IPS-18a (cell line): ENCODE measurements around the gene RBM28.
A peak's percentile ranks its signal among the peaks of the same experiment; 100 is the strongest.

ENCODE experiments used
- H3K27ac ChIP-seq: one replicate; pipeline ENCODE4 v1.5.1; 2013; ENCODE audit warnings: low read length
- H3K27me3 ChIP-seq: one replicate; pipeline ENCODE4 v1.6.1; 2013; ENCODE audit warnings: mild to moderate bottlenecking, low read length; ENCODE audit not compliant: control insufficient read depth, insufficient read depth
- H3K36me3 ChIP-seq: one replicate; pipeline ENCODE4 v1.6.1; 2013; ENCODE audit warnings: low read depth, low read length; ENCODE audit not compliant: control insufficient read depth
- H3K4me1 ChIP-seq: one replicate; pipeline ENCODE4 v1.6.1; 2013; ENCODE audit warnings: low read depth, low read length; ENCODE audit not compliant: control insufficient read depth
- H3K4me3 ChIP-seq: one replicate; pipeline ENCODE4 v1.5.1; 2013; ENCODE audit warnings: low read length
- H3K9ac ChIP-seq: one replicate; pipeline ENCODE4 v1.6.1; 2013; ENCODE audit warnings: mild to moderate bottlenecking, low read length, moderate library complexity
- H3K9me3 ChIP-seq: one replicate; pipeline ENCODE4 v1.6.1; 2013; ENCODE audit warnings: low read depth, low read length; ENCODE audit not compliant: control insufficient read depth

The RBM28 gene

GRCh38 chr7:128343554-128344430 lies at the start of gene RBM28:
RBM28 (minus strand) TSS chr7:128343908; CDS start chr7:128343793, 115 bp downstream.
- H3K4me1 ChIP-seq = no peaks in the 10 kb centered on the region
- H3K9me3 ChIP-seq = no peaks in the 10 kb centered on the region
- peak within 1 kb of the TSS; percentile 95 for H3K4me3 ChIP-seq
- peak within 1 kb of the TSS; percentile 93 for H3K9ac ChIP-seq
- H3K27ac ChIP-seq = peak within 1 kb of the TSS; percentile 93
- H3K27me3 ChIP-seq = no peaks in the 10 kb centered on the region
- H3K36me3 ChIP-seq = peaks cover 7% of the 10 kb centered on the region

DNA sequence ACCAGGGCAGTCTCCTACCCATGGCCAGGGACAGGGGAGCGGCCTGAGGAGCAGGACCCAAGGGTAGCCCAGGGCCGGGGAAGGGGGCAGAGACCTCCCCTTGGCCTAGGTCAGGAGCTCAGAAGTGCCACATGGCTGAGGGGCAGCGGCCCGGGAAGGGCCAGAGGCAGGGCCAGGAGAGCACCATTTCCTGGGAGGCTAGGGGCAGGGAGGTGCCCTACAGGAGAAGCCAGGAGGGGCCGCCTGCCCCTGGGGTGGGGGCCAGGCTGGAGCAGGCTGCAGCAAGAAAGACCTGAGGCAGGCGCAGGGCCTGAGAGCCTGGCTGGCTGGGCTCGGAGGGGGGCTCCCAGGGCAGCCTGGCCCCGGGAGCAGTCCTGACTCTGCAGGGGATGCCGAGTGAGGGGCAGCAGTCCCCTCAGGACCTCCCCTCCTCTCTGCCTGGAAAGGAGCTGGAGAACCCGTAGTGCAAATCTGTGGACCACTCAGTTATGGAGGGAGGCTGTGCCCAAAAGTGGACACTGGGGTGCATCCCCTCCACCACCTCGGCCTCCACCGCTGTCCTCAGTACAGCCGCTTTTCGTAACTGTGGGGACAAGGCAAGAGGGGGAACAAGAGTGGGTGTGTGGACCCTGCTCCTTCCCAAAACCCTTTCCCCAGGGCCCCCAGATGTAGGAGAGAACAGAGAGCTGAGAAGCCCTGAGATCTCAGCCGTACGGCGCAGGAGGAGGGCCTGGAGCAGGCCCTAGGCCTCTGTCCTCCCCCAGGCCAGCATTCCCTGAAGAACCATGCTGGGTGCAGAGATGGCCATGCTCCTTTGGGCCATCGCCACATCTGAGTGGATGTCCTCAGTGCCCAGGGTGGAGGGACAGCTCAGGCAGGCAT lies 49.0 kb upstream of the RBM28 start:
- Histone ChIP-seq H3K9ac (no peak overlapping the region), H3K27ac (no peak overlapping the region), H3K27me3 (peaks cover 7% of the 10 kb centered on the region), H3K4me1 (peaks cover 7% of the 10 kb centered on the region), H3K36me3 (no peaks in the 10 kb centered on the region), H3K9me3 (no peaks in the 10 kb centered on the region), H3K4me3 (no peak overlapping the region)

DNA sequence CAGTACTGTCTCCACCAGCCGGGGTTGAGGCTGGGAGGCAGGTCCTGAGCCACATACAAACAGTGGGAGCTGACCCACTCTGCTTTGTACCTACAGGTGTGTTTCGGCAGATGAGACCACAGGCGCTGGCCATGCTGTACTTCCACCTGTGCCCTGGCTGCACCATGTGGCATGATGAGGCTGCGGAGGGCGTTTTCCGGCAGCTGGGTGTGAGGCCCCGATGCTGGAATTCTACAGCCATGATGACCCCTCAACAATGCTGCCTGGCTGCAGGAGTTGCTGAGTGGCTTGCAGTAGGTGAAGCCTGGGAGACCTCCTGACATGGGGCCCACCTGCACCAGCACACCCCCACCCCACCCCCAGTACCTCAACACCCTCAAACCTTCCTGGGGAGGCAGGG lies 48.1 kb upstream of the RBM28 start:
- Histone ChIP-seq H3K4me1 (peaks cover 10% of the 10 kb centered on the region), H3K27me3 (peaks cover 7% of the 10 kb centered on the region), H3K9me3 (no peaks in the 10 kb centered on the region), H3K36me3 (no peaks in the 10 kb centered on the region), H3K27ac (no peak overlapping the region), H3K4me3 (no peak overlapping the region), H3K9ac (no peak overlapping the region)

GRCh38 chr7:128390871-128391565 lies 47.3 kb upstream of the RBM28 start:
- H3K4me1 ChIP-seq = peaks cover 10% of the 10 kb centered on the region
- no peaks in the 10 kb centered on the region for H3K36me3 ChIP-seq
- H3K4me3 ChIP-seq = no peak overlapping the region
- H3K9me3 ChIP-seq = no peaks in the 10 kb centered on the region
- no peak overlapping the region for H3K27ac ChIP-seq
- H3K9ac ChIP-seq = no peak overlapping the region
- H3K27me3 ChIP-seq = peaks cover 7% of the 10 kb centered on the region

- Histone ChIP-seq H3K4me3 (no peak overlapping the region), H3K9me3 (no peaks in the 10 kb centered on the region), H3K36me3 (no peaks in the 10 kb centered on the region), H3K27ac (no peak overlapping the region), H3K4me1 (peaks cover 10% of the 10 kb centered on the region), H3K9ac (no peak overlapping the region), H3K27me3 (peaks cover 7% of the 10 kb centered on the region)
Observed at GRCh38 chr7:128389618-128390329, 46.1 kb upstream of the RBM28 start.

DNA sequence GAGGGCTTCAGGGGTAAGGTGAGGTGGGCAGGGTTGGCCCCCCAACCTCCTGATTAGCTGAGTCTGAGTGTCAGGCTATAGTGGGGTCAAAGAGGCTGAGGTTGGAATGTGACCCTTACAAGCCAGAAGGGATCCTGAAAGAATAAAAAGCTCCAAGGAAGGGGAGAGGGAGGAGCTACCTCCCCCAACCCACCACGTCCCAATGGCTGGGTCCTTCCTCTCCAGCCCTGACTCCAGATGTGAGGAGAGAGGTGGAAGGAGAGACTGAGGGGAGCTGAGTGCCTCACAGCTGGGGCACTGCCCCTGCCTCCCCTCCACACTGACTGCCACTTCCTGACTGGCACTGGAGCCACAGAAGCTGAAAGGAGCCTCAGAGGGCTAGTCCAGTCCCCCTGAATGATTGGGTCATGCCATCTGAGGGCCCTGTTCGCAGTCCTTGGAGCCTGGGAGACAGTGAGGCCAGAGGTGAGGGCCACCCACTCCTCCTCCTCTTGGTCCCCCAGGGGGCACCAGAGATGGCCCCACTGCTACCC lies 45.4 kb upstream of the RBM28 start:
- Histone ChIP-seq H3K36me3 (no peaks in the 10 kb centered on the region), H3K9ac (no peak overlapping the region), H3K9me3 (no peaks in the 10 kb centered on the region), H3K27me3 (peaks cover 7% of the 10 kb centered on the region), H3K4me3 (no peak overlapping the region), H3K4me1 (peaks cover 10% of the 10 kb centered on the region), H3K27ac (no peak overlapping the region)

DNA sequence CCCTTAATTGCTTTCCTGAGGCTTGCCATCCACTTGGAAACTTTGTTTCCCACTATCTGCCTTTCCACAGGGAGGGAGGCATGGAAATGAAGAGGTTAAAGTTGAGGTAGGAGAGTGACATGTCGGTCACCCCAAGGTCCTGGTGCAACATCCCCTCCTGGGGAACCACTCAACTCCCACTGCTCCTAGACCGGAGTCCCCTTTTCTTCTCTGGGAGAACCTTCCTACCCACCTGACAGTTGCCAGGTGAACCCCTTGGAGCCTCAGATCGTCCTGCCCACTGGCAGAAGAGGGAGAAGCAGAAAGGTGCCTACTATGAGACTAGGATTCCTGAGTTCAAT lies 44.4 kb upstream of the RBM28 start:
- no peaks in the 10 kb centered on the region for H3K36me3 ChIP-seq
- no peak overlapping the region for H3K4me3 ChIP-seq
- H3K4me1 ChIP-seq = peaks cover 10% of the 10 kb centered on the region
- no peak overlapping the region for H3K27ac ChIP-seq
- H3K9me3 ChIP-seq = no peaks in the 10 kb centered on the region
- no peak overlapping the region for H3K9ac ChIP-seq
- peaks cover 7% of the 10 kb centered on the region for H3K27me3 ChIP-seq

DNA sequence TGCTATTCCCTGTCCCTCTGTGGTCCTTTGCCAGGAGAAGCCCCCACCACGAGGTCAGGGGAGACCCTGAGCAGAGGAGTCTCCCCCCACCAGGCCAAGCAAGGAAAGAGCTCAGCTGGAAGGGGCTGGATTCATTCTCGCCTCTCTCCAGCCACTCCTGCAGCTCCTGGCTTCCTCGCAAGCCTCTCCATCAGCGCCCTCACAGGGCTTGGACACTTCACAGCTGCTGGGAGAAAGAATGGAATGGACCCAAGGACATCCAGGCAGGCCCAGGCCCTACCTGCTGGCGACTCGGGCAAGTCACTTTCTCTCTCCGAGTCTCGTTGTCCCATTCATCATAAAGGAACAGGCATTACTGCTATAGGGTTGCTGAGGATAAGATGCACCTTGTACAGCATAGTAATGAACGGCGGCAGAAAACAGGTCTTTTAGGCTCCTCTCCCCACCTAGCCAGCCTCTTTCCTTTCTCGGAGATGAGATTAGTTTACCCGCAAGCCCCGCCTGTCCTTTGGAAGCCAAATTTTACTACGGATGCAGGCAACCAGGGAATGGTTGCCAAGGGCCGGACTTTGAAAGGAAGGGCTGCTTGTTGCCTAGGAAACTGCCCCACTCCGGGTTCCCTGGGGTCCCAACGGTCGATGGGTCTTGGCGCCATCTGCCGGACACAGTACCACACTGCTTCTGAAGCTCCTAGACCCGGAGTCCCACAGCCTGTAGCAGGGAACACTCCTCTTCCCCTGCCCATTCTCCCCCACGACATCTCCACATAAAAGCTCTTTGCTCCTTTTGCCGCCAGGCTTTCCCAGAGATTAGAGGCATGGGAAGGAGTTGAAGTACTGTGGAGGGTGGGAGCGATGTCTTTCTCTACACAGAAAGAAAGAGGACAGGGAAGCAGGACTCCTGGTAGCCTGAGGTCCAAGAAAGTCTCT lies 43.8 kb upstream of the RBM28 start:
- Histone ChIP-seq H3K27ac (no peak overlapping the region), H3K9me3 (no peaks in the 10 kb centered on the region), H3K36me3 (no peaks in the 10 kb centered on the region), H3K4me3 (no peak overlapping the region), H3K4me1 (peaks cover 13% of the 10 kb centered on the region), H3K9ac (no peak overlapping the region), H3K27me3 (peaks cover 7% of the 10 kb centered on the region)

- H3K27ac ChIP-seq = no peak overlapping the region
- H3K9ac ChIP-seq = no peak overlapping the region
- peaks cover 13% of the 10 kb centered on the region for H3K4me1 ChIP-seq
- peaks cover 7% of the 10 kb centered on the region for H3K27me3 ChIP-seq
- no peak overlapping the region for H3K4me3 ChIP-seq
- H3K9me3 ChIP-seq = no peaks in the 10 kb centered on the region
- no peaks in the 10 kb centered on the region for H3K36me3 ChIP-seq
Observed at GRCh38 chr7:128385988-128386925, 42.5 kb upstream of the RBM28 start.
